ENCODE results near the gene PACSIN3. TPM values are rescaled to one million over a fixed set of nuclear protein-coding genes. Genes with fewer than 3 reads are reported as not detected.
"Not testable (repeated sequence)": the region's sequence is repeated elsewhere in the genome, so short reads cannot be mapped to it uniquely, and the experiment has no call there.

Gene PACSIN3
- total and polyA plus RNA-seq, 2 of the 8 experiments (the other 6 are each of a cell fraction or from before 2014, with no cell fraction given), result 23.8 to 47.2 TPM

DNA sequence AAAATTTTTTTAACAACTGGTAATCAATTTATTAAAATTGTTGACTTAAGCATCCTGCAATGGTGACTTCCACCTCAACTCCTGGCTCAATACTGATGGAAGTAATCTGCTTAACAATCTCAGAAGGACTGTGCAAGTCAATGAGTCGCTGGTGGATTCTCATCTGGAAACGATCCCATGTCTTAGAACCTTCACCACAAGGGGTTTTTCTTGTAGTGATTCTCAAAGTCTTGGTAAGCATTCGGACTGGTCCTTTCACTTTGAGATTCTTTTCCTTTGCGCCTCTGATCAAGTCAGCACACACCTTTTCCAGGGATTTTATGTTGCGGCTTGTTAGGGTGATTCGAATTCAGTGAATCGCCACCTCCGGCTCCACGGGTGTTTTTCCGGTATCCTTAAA is 4.9 kb upstream of the PACSIN3 start:
- FAIRE-seq; H3K27me3 ChIP-seq (replicated peaks in 1 of 4; ENCODE audit: control insufficient read depth in 3 of 4, extremely low read depth in 1 of 4, insufficient read depth in 3 of 4, low read length in 3 of 4); DNase-seq (ENCODE audit: low read depth in 1 of 2, low spot score in 2 of 2); H3K79me2 ChIP-seq (ENCODE audit: control insufficient read depth in 1 of 2, insufficient read depth in 2 of 2, low read length in 2 of 2); H3K18ac ChIP-seq (ENCODE audit: extremely low read depth, low read length); H3K9me3 ChIP-seq (ENCODE audit: insufficient read depth in 2 of 2, low read depth in 1 of 2, low read length in 1 of 2); H4K20me1 ChIP-seq (replicated peaks in 1 of 2; ENCODE audit: control insufficient read depth in 1 of 2, insufficient read depth in 2 of 2, low read length in 2 of 2); H2BK5ac ChIP-seq (ENCODE audit: low read depth, low read length); H3K9ac ChIP-seq (replicated peaks in 1 of 4; ENCODE audit: extremely low read depth in 1 of 4, low read depth in 3 of 4, low read length in 3 of 4); H3K79me1 ChIP-seq (ENCODE audit: low read depth, low read length); H3K4ac ChIP-seq (replicated peaks; ENCODE audit: insufficient read length, low read depth, low read length); H2AFZ ChIP-seq (ENCODE audit: low read length); H2BK120ac ChIP-seq (replicated peaks; ENCODE audit: low read depth, low read length); H2BK20ac ChIP-seq (ENCODE audit: low read length); H3K4me2 ChIP-seq (ENCODE audit: insufficient read depth in 1 of 2, low read depth in 2 of 2, low read length in 2 of 2); H3K23ac ChIP-seq (ENCODE audit: insufficient read length); H3K27ac ChIP-seq (ENCODE audit: low read depth, low read length); H2AK5ac ChIP-seq (ENCODE audit: low read depth, low read length); H3K56ac ChIP-seq (replicated peaks; ENCODE audit: insufficient read length, low read depth, low read length); H4K91ac ChIP-seq (replicated peaks; ENCODE audit: insufficient read length, low read length); H3K36me3 ChIP-seq (ENCODE audit: control insufficient read depth in 2 of 4, insufficient read depth in 4 of 4, low read length in 3 of 4); H2BK12ac ChIP-seq (ENCODE audit: low read depth, low read length); H3K14ac ChIP-seq (ENCODE audit: insufficient read length); H3K4me3 ChIP-seq (ENCODE audit: extremely low read depth in 1 of 4, insufficient read depth in 2 of 4, low read depth in 3 of 4, low read length in 4 of 4); H2BK15ac ChIP-seq (ENCODE audit: low read length); H4K5ac ChIP-seq (ENCODE audit: insufficient read length, low read depth, low read length); H3K4me1 ChIP-seq (replicated peaks in 1 of 4; ENCODE audit: control insufficient read depth in 3 of 4, insufficient read depth in 4 of 4, low read length in 3 of 4); H4K8ac ChIP-seq (ENCODE audit: extremely low read depth, insufficient read depth, low read length): not testable (repeated sequence)
- POLR2A ChIA-PET (ENCODE audit: partially characterized antibody), result interaction anchor here (0.9 to 1.9 kb wide), 2 partner anchors 11 to 19 kb away, joined by 3 to 5 read pairs; no protein-coding TSS in a partner anchor
- 92% methylated on average over 10 of the region's 10 CpGs; no CpG with 5 or more reads in 1 of the 2 experiments for WGBS, 2 experiments (ENCODE audit: extremely low coverage in 1 of 2, insufficient coverage in 1 of 2, insufficient read length in 1 of 2, insufficient replicate concordance in 2 of 2, low coverage in 1 of 2, low lambda C conversion rate in 2 of 2, missing lambda C conversion rate in 1 of 2)
- CTCF ChIA-PET (ENCODE audit: partially characterized antibody), result interaction anchor here (1.2 kb wide), 1 partner anchor 60 kb away, joined by 3 read pairs; no protein-coding TSS in a partner anchor
- H3K23me2 ChIP-seq (ENCODE audit: low read depth, low read length), result peaks cover 12% of the 10 kb centered on the region; the same call in 1 of the 2 replicates
